NT2/D1 (cell line): ENCODE data around the gene RPL32.

Experiments used
- SUZ12 ChIP-seq: IDR thresholded peaks from 2 replicates; pipeline ENCODE4 v1.6.1; 2011; ENCODE audit not compliant: insufficient read length, insufficient read depth; ENCODE audit errors: extremely low read depth
- ZNF274 ChIP-seq: IDR thresholded peaks from 2 replicates; pipeline ENCODE4 v1.6.1; 2011; ENCODE audit warnings: mild to moderate bottlenecking, low read depth, low read length

DNA sequence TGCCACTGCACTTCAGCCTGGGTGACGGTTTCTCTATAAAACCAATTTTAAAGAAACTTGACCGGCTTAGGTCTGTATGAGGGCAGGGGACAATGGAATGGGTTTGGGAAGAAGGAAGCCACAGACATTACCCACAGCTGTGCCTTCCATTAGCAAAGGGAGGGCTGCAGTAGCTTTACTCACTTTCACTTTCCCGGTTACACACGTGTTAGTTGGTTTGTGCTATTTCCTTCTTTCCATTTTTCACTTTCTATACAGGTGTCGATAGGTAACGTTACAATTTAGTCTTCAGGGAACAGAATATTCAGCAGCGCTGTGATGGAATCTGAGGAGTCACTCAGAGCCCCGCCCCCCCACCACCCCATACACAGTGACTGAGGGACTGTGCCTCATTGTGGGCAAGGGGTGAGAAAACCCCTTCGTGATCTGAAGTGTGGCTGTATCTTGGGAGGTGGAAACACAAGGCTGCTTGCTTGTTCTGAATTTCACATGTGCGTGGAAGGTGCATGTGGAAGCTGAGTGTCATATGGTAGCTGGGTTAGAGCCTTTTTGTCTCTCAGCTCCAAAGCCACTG is 44.8 kb upstream of the RPL32 start:
- TF ChIP-seq ZNF274 (no peak), SUZ12 (no peak)
